OCI-LY3 (cell line): ENCODE data around the gene RAB24.

Experiments used
- H2AFZ ChIP-seq: fragments of 200-600, 300-600 bp; shearing (Covaris generic); 2 replicates; pipeline ENCODE4 v1.6.0; 2014; ENCODE audit warnings: antibody characterized with exemption, low read depth, low read length
- H3K27ac ChIP-seq: fragments of 200-600, 300-600 bp; sonication (generic); 2 replicates; pipeline ENCODE4 v1.5.1; 2014; ENCODE audit warnings: mild to moderate bottlenecking, low read length, moderate library complexity, mixed read lengths
- H3K27me3 ChIP-seq: fragments of 200-600, 300-600 bp; sonication (generic); 2 replicates; pipeline ENCODE4 v1.6.1; 2014; ENCODE audit warnings: low read depth, low read length, mixed read lengths
- H3K36me3 ChIP-seq: fragments of 200-600, 300-600 bp; sonication (generic); replicated peaks from 2 replicates; pipeline ENCODE3; 2014; ENCODE audit warnings: low read depth, low read length, mixed read lengths
- H3K4me1 ChIP-seq: fragments of 300-600, 200-600 bp; sonication (generic); 2 replicates; pipeline ENCODE4 v1.6.1; 2014; ENCODE audit warnings: low read length, mixed read lengths
- H3K4me2 ChIP-seq: fragments of 200-600, 300-600 bp; sonication (generic); 2 replicates; pipeline ENCODE4 v1.6.1; 2014; ENCODE audit warnings: low read length, mixed read lengths
- H3K4me3 ChIP-seq: fragments of 300-600, 200-600 bp; sonication (generic); 2 replicates; pipeline ENCODE4 v1.5.1; 2014; ENCODE audit warnings: antibody characterized with exemption, mild to moderate bottlenecking, low read length, moderate library complexity
- H3K79me2 ChIP-seq: fragments of 300-600, 200-600 bp; shearing (Covaris generic); 2 replicates; pipeline ENCODE4 v1.6.1; 2014; ENCODE audit warnings: mild to moderate bottlenecking, low read length, mixed read lengths
- H3K9ac ChIP-seq: fragments of 300-600, 200-600 bp; shearing (Covaris generic); 2 replicates; pipeline ENCODE4 v1.6.0; 2014; ENCODE audit warnings: mild to moderate bottlenecking, low read length, moderate library complexity
- H3K9me3 ChIP-seq: fragments of 200-600, 300-600 bp; shearing (Covaris generic); 2 replicates; pipeline ENCODE4 v1.6.1; 2014; ENCODE audit warnings: low read length, mixed read lengths; ENCODE audit not compliant: insufficient read depth
- H4K20me1 ChIP-seq: fragments of 200-600, 300-600 bp; sonication (generic); 2 replicates; pipeline ENCODE4 v1.6.1; 2016; ENCODE audit warnings: low read length, mixed read lengths; ENCODE audit not compliant: insufficient read depth
- EZH2phosphoT487 ChIP-seq: fragments of 200-600 bp; shearing (Covaris generic); IDR thresholded peaks from 2 replicates; pipeline ENCODE4 v1.6.1; 2018; ENCODE audit warnings: antibody characterized with exemption, mixed run types, low read depth
- TF ChIP-seq, protein P1 (sequence below): fragments of 200-600, 300-600 bp; sonication (generic); IDR thresholded peaks from 2 replicates; pipeline ENCODE4 v1.5.1; 2014; ENCODE audit warnings: antibody characterized with exemption, low read length, low read depth

The RAB24 gene

DNA sequence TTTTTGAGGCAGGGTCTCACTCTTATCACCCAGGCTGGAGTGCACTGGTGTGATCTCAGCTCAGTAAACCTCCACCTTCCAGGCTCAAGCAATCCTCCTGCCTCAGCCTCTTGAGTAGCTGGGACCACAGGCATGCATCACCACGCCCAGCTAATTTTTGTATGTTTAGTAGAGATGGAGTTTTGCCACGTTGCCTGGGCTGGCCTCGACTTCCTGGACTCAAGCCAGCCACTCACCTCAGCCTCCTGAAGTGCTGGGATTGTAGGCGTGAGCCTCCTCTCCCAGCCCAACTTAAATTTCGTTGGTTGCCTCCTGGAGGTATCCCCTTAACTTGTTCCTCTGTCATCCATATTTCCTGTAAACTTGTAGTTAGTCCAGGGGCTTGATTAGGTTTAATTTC is 47.2 kb downstream of the RAB24 start:
- Histone ChIP-seq H3K4me3 (no peak overlapping the region), H3K4me2 (no peak overlapping the region), H4K20me1 (no peaks in the 10 kb centered on the region), H3K9me3 (no peaks in the 10 kb centered on the region), H2AFZ (no peak overlapping the region), H3K27me3 (no peaks in the 10 kb centered on the region), H3K36me3 (peaks cover 49% of the 10 kb centered on the region), H3K9ac (no peak overlapping the region), H3K27ac (no peak overlapping the region), H3K79me2 (no peaks in the 10 kb centered on the region; the same call in 1 of the 2 replicates), H3K4me1 (no peaks in the 10 kb centered on the region)
- TF ChIP-seq EZH2phosphoT487: no peak
- TF ChIP-seq, protein P1, sequence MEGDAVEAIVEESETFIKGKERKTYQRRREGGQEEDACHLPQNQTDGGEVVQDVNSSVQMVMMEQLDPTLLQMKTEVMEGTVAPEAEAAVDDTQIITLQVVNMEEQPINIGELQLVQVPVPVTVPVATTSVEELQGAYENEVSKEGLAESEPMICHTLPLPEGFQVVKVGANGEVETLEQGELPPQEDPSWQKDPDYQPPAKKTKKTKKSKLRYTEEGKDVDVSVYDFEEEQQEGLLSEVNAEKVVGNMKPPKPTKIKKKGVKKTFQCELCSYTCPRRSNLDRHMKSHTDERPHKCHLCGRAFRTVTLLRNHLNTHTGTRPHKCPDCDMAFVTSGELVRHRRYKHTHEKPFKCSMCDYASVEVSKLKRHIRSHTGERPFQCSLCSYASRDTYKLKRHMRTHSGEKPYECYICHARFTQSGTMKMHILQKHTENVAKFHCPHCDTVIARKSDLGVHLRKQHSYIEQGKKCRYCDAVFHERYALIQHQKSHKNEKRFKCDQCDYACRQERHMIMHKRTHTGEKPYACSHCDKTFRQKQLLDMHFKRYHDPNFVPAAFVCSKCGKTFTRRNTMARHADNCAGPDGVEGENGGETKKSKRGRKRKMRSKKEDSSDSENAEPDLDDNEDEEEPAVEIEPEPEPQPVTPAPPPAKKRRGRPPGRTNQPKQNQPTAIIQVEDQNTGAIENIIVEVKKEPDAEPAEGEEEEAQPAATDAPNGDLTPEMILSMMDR: no peak

DNA sequence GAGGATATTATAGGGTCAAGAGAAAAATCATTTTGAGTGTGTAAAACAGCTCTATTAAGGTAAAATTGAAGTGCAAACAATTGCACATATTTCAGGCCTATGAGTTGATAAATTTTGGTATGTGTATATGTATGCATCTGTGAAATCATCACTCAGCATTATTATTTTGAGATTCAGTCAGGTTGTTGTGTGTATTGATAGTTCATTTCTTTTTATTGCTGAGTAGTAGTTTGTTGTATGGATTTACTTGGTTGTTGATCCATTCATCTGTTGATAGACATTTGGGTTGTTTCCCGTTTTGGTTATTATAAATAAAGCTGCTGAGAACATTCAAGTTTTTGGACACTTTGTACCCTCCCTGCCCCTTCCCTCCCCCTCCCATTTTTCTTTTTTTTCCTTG is 50.3 kb downstream of the RAB24 start:
- Histone ChIP-seq H3K36me3 (peaks cover 44% of the 10 kb centered on the region), H3K9ac (no peak overlapping the region)

More for the DNA sequence above, 50.3 kb downstream of the RAB24 start:
- H3K4me1 ChIP-seq: no peaks in the 10 kb centered on the region
- no peak for TF ChIP-seq EZH2phosphoT487
- TF ChIP-seq, protein P1: no peak
- no peak overlapping the region for H3K27ac ChIP-seq
- H2AFZ ChIP-seq: no peak overlapping the region
- no peaks in the 10 kb centered on the region for H3K9me3 ChIP-seq
- H3K79me2 ChIP-seq: no peaks in the 10 kb centered on the region; the same call in 1 of the 2 replicates
- H3K4me3 ChIP-seq: no peak overlapping the region
- H3K27me3 ChIP-seq: no peaks in the 10 kb centered on the region
- no peak overlapping the region for H3K4me2 ChIP-seq
- H4K20me1 ChIP-seq: no peaks in the 10 kb centered on the region
